Fibroblast of lung (primary cell): ENCODE results near the gene IGSF9B.

Experiments
- CTCF ChIP-seq, 2 donors: IDR thresholded peaks in 1 of 2; conservative IDR thresholded peaks in 1 of 2; 1 replicate in 1 of 2; 2 replicates in 1 of 2; pipeline ENCODE4 v1.5.1; 2011 to 2012; ENCODE audit warnings: low read length in 2 of 2, control low read depth in 1 of 2, inconsistent platforms in 1 of 2, low read depth in 1 of 2, mild to moderate bottlenecking in 1 of 2
- EZH2 ChIP-seq: IDR thresholded peaks from 2 replicates; pipeline ENCODE4 v1.5.1; 2012; ENCODE audit warnings: low read length, control low read depth, mild to moderate bottlenecking; ENCODE audit errors: missing control alignments

DNA sequence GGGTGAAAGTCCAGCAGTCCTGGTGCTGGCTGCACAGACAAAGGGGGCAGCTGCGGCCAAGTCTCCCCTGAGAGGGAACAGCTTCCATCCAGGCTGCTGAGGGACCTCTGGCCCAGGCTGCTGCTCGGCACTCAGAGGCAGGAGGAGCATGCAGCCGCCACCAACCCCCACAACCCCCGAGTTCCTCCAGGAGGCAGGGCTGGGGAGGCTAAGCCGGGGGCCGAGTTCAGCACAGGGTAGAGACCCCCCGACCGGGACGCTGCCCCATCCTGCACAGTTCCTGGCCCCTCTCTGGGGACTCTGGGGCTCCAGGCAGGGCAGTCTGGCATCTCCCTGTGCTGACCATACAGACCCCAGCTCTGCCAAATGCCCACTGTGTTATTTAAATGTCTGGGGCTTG, 20.2 kb downstream of the IGSF9B start:
- TF ChIP-seq CTCF (conservative IDR thresholded peaks at IDR 0.05 in 1 of 2, IDR thresholded peaks at IDR 0.05 in 1 of 2; ENCODE audit: low read depth in 1 of 2, low read length in 2 of 2), result no peak
- no peak for TF ChIP-seq EZH2
